Neuronal stem cell (in vitro differentiated cells): Measurements from ENCODE around the gene NFYC.
A peak's percentile ranks its signal among the peaks of the same experiment; 100 is the strongest.

Experiments
- DNase-seq: peaks from one replicate; pipeline ENCODE4 v3.0.0-alpha.2; 2013; ENCODE audit warnings: low spot score
- H2AFZ ChIP-seq: one replicate; pipeline ENCODE4 v1.6.1; 2013; ENCODE audit warnings: mild to moderate bottlenecking, low read length, inconsistent platforms
- H2AK5ac ChIP-seq: 2 replicates; pipeline ENCODE4 v1.6.1; 2013; ENCODE audit warnings: low read depth, mild to moderate bottlenecking, inconsistent platforms, low read length, moderate library complexity, mixed read lengths
- H2BK120ac ChIP-seq: 2 replicates; pipeline ENCODE4 v1.6.1; 2013; ENCODE audit warnings: low read depth, mild to moderate bottlenecking, inconsistent platforms, low read length, moderate library complexity, mixed read lengths
- H2BK12ac ChIP-seq: one replicate; pipeline ENCODE4 v1.6.1; 2013; ENCODE audit warnings: low read length, inconsistent platforms
- H2BK15ac ChIP-seq: 2 replicates; pipeline ENCODE4 v1.6.1; 2013; ENCODE audit warnings: mild to moderate bottlenecking, low read length, inconsistent platforms, mixed read lengths
- H2BK5ac ChIP-seq: one replicate; pipeline ENCODE4 v1.6.1; 2013; ENCODE audit warnings: inconsistent platforms, mild to moderate bottlenecking, low read length, moderate library complexity
- H3K14ac ChIP-seq: one replicate; pipeline ENCODE4 v1.6.1; 2013; ENCODE audit warnings: low read length, inconsistent platforms
- H3K18ac ChIP-seq: 2 replicates; pipeline ENCODE4 v1.6.1; 2013; ENCODE audit warnings: low read length, inconsistent platforms
- H3K23ac ChIP-seq: 2 replicates; pipeline ENCODE4 v1.6.1; 2013; ENCODE audit warnings: low read depth, mild to moderate bottlenecking, mixed read lengths, low read length, inconsistent platforms; ENCODE audit not compliant: poor library complexity
- H3K27ac ChIP-seq: replicated peaks from 3 replicates; pipeline ENCODE4 v1.5.1; 2013; ENCODE audit warnings: low read length, inconsistent platforms
- H3K27me3 ChIP-seq, 3 experiments: 2 replicates each; pipeline ENCODE4 v1.6.1; 2013; ENCODE audit warnings: low read length in 3 of 3, mild to moderate bottlenecking in 2 of 3, inconsistent platforms in 1 of 3, low read depth in 1 of 3, mixed read lengths in 1 of 3, moderate library complexity in 1 of 3; ENCODE audit not compliant: control insufficient read depth in 3 of 3, insufficient read depth in 3 of 3
- H3K36me3 ChIP-seq, 2 donors: replicated peaks in 1 of 2; 2 replicates each; pipeline ENCODE4 v1.6.1; 2013; ENCODE audit warnings: low read length in 2 of 2; ENCODE audit not compliant: control insufficient read depth in 2 of 2, insufficient read depth in 2 of 2
- H3K4ac ChIP-seq: 2 replicates; pipeline ENCODE4 v1.6.1; 2013; ENCODE audit warnings: inconsistent platforms, mild to moderate bottlenecking, low read length, moderate library complexity
- H3K4me1 ChIP-seq, 2 donors: 1 replicate in 1 of 2; 2 replicates in 1 of 2; pipeline ENCODE4 v1.6.1; 2013; ENCODE audit warnings: low read length in 2 of 2, low read depth in 1 of 2; ENCODE audit not compliant: control insufficient read depth in 2 of 2, insufficient read depth in 1 of 2
- H3K4me2 ChIP-seq: one replicate; pipeline ENCODE4 v1.6.1; 2013; ENCODE audit warnings: mild to moderate bottlenecking, low read length, inconsistent platforms; ENCODE audit not compliant: insufficient read depth, poor library complexity, severe bottlenecking
- H3K4me3 ChIP-seq, 2 donors: 2 replicates each; pipeline ENCODE4 v1.5.1; 2013; ENCODE audit warnings: low read length in 2 of 2, mild to moderate bottlenecking in 2 of 2, inconsistent platforms in 1 of 2, moderate library complexity in 1 of 2
- H3K79me1 ChIP-seq: one replicate; pipeline ENCODE4 v1.6.1; 2013; ENCODE audit warnings: low read depth, mild to moderate bottlenecking, inconsistent platforms, low read length, moderate library complexity
- H3K9ac ChIP-seq: one replicate; pipeline ENCODE4 v1.6.1; 2013; ENCODE audit warnings: mild to moderate bottlenecking, low read depth, low read length, inconsistent platforms; ENCODE audit not compliant: poor library complexity
- H3K9me3 ChIP-seq, 2 donors: replicated peaks in 1 of 2; 2 replicates each; pipeline versions ENCODE3 to v1.6.1; 2013; ENCODE audit warnings: low read length in 2 of 2, mild to moderate bottlenecking in 2 of 2, inconsistent platforms in 1 of 2, low read depth in 1 of 2, mixed read lengths in 1 of 2, moderate library complexity in 1 of 2; ENCODE audit not compliant: control insufficient read depth in 2 of 2, insufficient read depth in 1 of 2
- H4K8ac ChIP-seq: one replicate; pipeline ENCODE4 v1.6.1; 2013; ENCODE audit warnings: low read depth, mild to moderate bottlenecking, inconsistent platforms, low read length, moderate library complexity
- H4K91ac ChIP-seq: one replicate; pipeline ENCODE4 v1.6.1; 2013; ENCODE audit warnings: low read length, low read depth, mild to moderate bottlenecking, inconsistent platforms; ENCODE audit not compliant: poor library complexity
- WGBS, 2 donors: extraction: QIAGEN DNeasy Blood & Tissue Kit; methylation state at CpG; one replicate each; pipeline ENCODE4 v1.1.7; 2013; ENCODE audit warnings: missing lambda C conversion rate in 2 of 2, mixed read lengths in 1 of 2; ENCODE audit not compliant: insufficient read length in 2 of 2, insufficient replicate concordance in 1 of 2; ENCODE audit errors: extremely low coverage in 2 of 2; 5-methylcytosine and 5-hydroxymethylcytosine counted together

Gene NFYC

DNA sequence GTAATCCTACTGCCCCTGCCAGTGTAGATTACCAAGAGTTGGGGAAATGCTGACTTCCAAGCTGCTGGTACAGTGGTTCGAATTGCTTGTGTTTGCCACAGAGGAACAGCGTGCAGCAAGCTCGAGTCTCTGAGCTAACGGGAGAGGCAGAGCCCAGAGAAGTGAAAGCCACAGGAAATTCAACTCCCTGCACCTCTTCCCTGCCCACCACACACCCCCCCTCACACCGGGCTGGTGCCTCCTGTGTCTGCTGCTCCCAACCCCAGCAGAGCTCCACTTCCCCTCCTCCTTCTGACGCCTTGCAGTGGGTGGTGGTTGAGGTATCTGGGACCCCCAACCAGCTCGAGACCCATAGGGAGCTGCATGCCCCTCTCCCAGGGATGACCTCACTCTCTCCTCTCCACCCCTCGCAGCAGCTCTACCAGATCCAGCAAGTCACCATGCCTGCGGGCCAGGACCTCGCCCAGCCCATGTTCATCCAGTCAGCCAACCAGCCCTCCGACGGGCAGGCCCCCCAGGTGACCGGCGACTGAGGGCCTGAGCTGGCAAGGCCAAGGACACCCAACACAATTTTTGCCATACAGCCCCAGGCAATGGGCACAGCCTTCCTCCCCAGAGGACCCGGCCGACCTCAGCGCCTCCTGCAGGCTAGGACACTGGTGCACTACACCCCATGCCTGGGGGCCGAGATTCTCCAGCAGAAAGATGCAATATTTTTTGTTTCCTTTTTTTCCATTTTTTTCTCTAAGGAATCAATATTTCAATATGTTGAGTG is 79.0 kb downstream of the NFYC start:
- H2AK5ac ChIP-seq, result no peak overlapping the region
- H3K9me3 ChIP-seq, result no peaks in the 10 kb centered on the region
- WGBS, 2 donors, result no CpG with 5 or more reads among the region's 18 CpGs
- no peak overlapping the region for H2BK120ac ChIP-seq
- H3K79me1 ChIP-seq, result no peaks in the 10 kb centered on the region
- no peaks in the 10 kb centered on the region for H3K27me3 ChIP-seq
- H3K23ac ChIP-seq, result no peak overlapping the region
- peak overlapping the region in 1 of 2 donors; percentile 24 for H3K4me3 ChIP-seq
- H2BK5ac ChIP-seq, result peak overlapping the region; percentile 43
- peaks cover 46 to 77% of the 10 kb centered on the region in 2 donors for H3K36me3 ChIP-seq
- no peaks in the 10 kb centered on the region for H3K4me1 ChIP-seq
- no peak overlapping the region for H3K14ac ChIP-seq
- H2BK12ac ChIP-seq, result no peak overlapping the region
- H3K27ac ChIP-seq, result no peak overlapping the region
- no peak overlapping the region for H2AFZ ChIP-seq
- H3K18ac ChIP-seq, result no peak overlapping the region
- DNase-seq, result no peak
- no peak overlapping the region for H2BK15ac ChIP-seq
- H3K4me2 ChIP-seq, result no peak overlapping the region
- H4K91ac ChIP-seq, result no peak overlapping the region
- H3K4ac ChIP-seq, result no peak overlapping the region
- H3K9ac ChIP-seq, result no peak overlapping the region
- H4K8ac ChIP-seq, result no peak overlapping the region

DNA sequence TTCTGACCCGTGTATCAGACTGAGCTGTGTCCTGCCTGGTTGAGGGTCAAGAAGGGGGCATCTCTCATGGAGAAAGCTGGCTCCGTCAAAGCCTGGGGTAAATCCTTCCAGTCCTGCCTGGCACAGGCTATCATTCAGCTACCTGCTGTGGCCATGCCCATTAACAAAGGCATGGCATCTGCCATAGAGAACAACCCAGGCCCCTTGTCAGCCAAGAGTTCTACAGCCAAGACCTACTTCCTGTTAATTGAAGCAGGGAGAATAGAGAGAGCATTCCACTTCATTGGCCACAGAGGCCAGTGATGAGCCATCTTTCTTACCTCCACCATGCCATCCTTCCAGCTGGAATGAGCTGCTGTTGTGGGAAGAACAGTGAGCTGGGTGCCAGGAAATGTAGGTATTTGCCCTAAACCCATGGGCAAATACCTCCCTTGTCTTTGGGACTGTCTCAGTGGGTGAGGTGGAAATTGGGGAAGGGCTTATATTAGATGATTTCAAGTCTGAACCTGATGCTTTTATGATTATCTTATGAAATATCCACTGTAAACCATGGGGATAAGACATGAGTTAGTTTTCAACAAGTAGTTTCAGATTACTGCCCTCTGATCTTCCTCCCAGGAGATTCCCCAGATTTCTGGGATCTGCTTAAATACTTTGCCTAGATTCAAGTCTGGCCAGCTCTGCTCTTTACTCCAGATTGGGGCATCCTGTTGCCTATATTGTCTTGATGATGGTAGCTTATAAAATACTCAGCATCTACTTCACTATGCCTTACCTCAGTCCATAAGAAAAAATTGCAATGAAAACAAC is 80.8 kb downstream of the NFYC start:
- Histone ChIP-seq H2BK120ac (no peak overlapping the region), H3K23ac (no peak overlapping the region), H3K36me3 (peaks cover 33 to 63% of the 10 kb centered on the region in 2 donors), H3K4me2 (no peak overlapping the region), H3K4me3 (no peak overlapping the region), H3K79me1 (no peaks in the 10 kb centered on the region), H3K27ac (no peak overlapping the region), H4K91ac (no peak overlapping the region), H2AK5ac (no peak overlapping the region), H3K18ac (no peak overlapping the region), H4K8ac (no peak overlapping the region), H3K14ac (no peak overlapping the region), H2BK12ac (no peak overlapping the region), H3K9ac (no peak overlapping the region), H3K27me3 (no peaks in the 10 kb centered on the region), H2BK15ac (no peak overlapping the region), H2BK5ac (no peak overlapping the region), H2AFZ (no peak overlapping the region), H3K4me1 (no peaks in the 10 kb centered on the region), H3K9me3 (peaks cover 3 to 12% of the 10 kb centered on the region in 2 donors), H3K4ac (no peak overlapping the region)
- no CpG with 5 or more reads among the region's 2 CpGs for WGBS, 2 donors
- no peak for DNase-seq

DNA sequence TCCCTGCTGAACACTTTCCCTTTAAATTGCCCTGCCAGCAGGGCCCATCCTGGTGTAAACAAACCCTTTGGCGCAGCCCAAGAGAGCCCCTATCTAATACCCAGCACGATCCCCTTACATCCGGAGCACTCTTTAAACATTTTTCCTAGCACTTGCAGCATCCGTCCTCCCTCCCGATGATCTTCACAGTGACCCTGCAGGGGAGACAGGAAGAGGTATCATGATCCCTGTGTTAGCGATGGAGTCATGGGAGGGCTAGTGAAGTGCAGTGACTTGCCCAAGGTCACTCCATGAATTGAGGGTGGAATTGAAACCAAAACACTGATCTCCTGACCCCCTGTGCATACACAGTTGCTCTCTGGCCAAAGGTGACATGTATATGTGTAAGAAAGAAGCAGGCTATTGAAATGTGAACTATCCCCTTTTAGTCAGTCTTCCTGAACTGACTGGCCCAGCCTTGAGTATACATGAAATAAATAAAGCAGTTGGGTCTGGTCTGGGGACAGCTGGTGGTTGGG is 82.3 kb downstream of the NFYC start:
- Histone ChIP-seq H3K14ac (no peak overlapping the region), H4K8ac (no peak overlapping the region), H3K79me1 (no peaks in the 10 kb centered on the region), H3K4ac (no peak overlapping the region), H3K9ac (no peak overlapping the region), H2BK120ac (no peak overlapping the region), H3K36me3 (peaks cover 25 to 50% of the 10 kb centered on the region in 2 donors), H2BK15ac (no peak overlapping the region), H3K4me3 (no peak overlapping the region), H3K23ac (no peak overlapping the region), H2AK5ac (no peak overlapping the region), H2BK5ac (no peak overlapping the region), H3K27ac (no peak overlapping the region), H3K4me1 (no peaks in the 10 kb centered on the region), H3K27me3 (no peaks in the 10 kb centered on the region), H3K9me3 (peaks cover 5 to 15% of the 10 kb centered on the region in 2 donors), H2AFZ (no peak overlapping the region), H3K4me2 (no peak overlapping the region), H4K91ac (no peak overlapping the region), H3K18ac (no peak overlapping the region), H2BK12ac (no peak overlapping the region)
- no peak for DNase-seq
- no CpG with 5 or more reads among the region's 6 CpGs for WGBS, 2 donors
